GM18870 (cell line): ENCODE results near the gene LNPK.
"Not testable (repeated sequence)": the region's sequence is repeated elsewhere in the genome, so short reads cannot be mapped to it uniquely, and the experiment has no call there.

Experiments used
- ATAC-seq: cut with Tn5 transposase; IDR thresholded peaks from one replicate; pipeline ENCODE4 v1.9.1; 2021; ENCODE audit warnings: moderate library complexity; ENCODE audit not compliant: unreplicated experiment

The LNPK gene, protein sequence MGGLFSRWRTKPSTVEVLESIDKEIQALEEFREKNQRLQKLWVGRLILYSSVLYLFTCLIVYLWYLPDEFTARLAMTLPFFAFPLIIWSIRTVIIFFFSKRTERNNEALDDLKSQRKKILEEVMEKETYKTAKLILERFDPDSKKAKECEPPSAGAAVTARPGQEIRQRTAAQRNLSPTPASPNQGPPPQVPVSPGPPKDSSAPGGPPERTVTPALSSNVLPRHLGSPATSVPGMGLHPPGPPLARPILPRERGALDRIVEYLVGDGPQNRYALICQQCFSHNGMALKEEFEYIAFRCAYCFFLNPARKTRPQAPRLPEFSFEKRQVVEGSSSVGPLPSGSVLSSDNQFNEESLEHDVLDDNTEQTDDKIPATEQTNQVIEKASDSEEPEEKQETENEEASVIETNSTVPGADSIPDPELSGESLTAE

DNA sequence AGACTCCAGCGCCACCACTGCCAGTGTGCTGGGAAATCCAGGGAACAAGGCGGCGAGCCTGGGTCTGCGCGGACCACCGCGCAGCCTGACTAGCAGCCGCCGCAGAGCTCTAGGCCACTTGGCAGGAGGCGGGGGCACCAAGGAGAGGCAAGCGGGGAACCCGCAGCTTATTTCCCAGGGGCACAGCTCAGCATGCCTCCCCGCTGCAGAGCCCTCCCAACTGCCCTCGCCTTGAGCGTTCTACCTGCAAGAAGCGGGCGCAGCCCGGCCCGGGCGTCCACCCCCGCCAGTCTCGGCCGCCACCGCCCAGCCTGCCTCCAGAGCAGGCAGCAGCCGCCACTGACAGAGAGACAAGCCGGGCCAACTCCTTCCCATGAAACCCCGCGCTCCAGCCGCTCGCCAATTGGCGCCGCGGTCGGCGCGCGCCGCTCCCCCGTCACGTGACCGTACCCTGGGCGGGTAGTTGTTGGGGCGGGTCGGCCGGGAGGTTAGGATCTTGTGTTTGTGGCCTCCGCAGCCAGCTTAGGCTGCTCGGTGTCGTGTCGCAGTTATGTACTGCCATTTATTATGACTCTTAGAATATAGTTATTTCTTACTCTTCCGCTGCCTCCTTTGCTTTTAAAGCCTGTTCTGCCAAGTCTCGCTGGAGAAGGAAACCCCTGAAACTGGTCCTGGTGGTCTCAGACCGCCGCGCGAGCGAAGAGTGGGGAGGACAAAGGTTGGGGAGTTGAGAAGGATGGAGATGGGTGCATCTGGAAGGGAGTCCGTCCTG, at the start of gene LNPK:
Gene LNPK, minus strand, starts transcription at position 352 of the 772 bp plus-strand sequence. CDS start 6,683 bp downstream, outside the sequence.
- peak; percentile 90 for ATAC-seq

DNA sequence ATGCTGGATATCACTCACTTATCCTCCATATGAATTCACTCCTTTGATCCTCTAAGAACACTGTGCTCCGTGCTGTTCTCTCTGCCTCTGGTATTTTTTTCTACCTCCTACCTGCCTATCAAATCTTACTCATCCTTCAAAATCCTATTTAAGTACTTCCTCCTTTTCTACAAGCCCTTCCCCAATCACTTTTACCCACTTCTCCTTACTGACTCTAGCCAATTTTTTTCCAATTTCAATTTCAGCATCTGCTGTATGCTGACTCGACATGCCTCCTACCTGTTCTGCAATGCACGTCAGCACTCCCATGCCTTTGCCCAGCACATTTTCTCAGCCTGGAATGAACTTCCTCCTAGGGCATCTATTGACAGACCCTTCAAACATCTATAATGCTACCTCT, 37.3 kb upstream of the LNPK start:
- no peak for ATAC-seq

DNA sequence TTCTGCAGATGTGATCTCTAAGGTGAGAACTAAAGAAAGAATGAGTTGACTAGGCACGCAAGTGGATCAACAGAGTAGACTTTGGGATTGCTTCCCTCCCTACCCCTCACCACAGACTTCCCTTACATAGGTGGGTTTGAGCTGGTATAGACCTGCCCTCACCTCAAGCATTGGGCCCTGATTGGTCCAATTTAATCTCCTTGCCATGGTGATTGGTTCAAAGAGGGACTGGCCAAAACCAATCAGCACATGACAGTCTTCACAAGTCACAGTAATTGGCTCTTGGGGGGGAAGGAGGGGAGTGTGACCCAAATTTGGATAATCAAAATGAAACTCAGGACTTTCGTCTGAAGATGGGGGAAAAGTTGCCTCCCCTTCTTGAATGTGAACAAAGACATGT, 36.6 kb upstream of the LNPK start:
- ATAC-seq = no peak

DNA sequence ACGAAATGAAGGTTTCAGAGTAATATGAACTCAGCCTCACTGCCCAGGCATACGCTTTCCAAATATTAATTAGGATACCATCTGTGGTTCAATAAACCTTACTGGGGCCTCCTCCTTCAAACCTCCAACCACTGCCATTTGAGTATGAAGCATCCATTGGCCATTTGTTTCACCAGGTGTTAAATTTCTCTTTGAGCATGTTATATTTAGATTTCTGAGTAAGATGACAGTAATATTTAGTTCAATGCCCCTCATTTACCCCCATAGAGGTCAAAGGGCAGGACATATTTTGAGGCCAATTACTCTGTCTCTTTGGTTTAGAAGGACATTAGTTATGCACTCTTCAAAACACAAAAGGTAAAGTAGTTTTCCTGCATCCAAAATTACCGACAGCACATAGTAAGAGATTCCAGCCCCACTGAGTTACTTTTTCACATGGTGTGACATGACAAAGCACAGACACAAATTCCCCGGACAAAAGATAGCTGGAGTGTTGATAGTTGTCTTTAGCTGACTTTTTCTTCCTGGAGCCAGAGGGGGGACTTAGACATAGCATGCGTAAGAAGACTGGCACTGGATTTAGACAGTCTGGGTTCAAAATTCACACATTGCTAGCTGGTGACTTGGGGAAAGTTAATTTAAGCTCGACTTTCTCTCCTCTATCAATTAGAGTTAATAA, 33.1 kb upstream of the LNPK start:
- no peak for ATAC-seq

- no peak for ATAC-seq
Measured at GRCh38 chr2:176027806-176028205, 25.7 kb upstream of the LNPK start.

DNA sequence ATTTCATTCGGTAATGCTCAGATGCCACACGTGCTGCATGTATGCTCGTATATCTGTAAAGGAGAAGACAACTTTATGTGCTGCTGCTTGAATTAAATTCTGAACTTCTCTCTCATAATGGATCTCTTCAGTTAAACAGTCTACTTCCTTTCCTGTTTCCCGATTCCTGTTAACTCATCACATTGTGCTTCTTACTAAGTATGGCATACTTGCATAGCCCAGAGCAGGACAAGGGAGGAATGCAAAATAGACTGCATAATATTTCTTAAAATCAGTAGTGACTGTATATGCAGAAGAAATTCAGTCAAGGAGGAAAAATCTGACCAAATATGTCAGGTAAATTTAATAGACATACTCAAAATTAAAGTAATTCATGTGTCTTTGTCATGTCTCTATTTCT, 23.9 kb upstream of the LNPK start:
- ATAC-seq = no peak

DNA sequence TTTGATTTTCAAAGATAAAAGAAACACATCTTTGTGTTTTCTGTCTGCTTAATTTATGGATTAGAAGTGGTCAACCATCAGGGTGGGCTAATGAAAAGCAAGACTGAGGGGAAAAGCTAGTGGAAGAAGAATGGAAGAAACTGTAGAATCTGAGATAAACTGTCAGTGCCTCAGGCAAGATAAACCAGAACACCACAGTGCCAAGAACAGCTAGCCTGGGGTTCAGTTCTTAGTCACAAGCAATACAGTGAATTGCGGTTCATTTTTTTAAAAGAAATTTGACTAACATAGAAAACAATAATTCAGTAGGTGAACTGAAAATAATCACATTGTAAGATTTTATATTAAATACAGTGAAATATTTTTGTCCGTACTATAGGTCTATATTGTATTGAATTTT, 22.0 kb upstream of the LNPK start:
- ATAC-seq = no peak

GRCh38 chr2:176022048-176022447, 20.0 kb upstream of the LNPK start:
- no peak for ATAC-seq

GRCh38 chr2:176020400-176020799, 18.3 kb upstream of the LNPK start:
- ATAC-seq = no peak

DNA sequence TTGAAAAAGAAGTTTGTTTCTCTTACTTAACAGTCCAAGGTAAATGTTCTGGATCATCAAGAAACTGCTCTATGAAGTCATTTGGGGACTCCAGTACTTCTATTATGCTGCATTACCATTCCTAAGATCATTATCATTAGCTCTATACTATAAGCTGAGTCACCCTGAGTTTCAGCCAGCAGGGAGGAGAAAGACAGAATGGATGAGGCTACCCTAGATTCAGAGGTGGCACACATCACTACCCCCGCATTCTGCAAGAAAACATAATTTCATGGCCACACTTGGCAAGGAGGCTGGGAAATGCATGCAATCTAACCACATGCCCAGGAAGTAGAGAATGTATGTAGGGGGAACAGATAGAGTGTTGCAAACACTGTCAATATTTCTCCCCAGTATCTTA, 16.6 kb upstream of the LNPK start:
- ATAC-seq = no peak

- ATAC-seq = no peak
Measured at GRCh38 chr2:176009445-176009844, 7.4 kb upstream of the LNPK start.

- no peak for ATAC-seq
Measured at GRCh38 chr2:176004934-176005333, 2.9 kb upstream of the LNPK start.

- no peak for ATAC-seq
Measured at GRCh38 chr2:176003958-176004357, 1.9 kb upstream of the LNPK start.

- no peak for ATAC-seq
Measured at GRCh38 chr2:176002688-176003210, 682 bp upstream of the LNPK start.

GRCh38 chr2:176001281-176001915, 669 bp downstream of the LNPK start:
- ATAC-seq = peak; percentile 49

- ATAC-seq = no peak
Measured at GRCh38 chr2:175999283-175999819, 2.7 kb downstream of the LNPK start.

GRCh38 chr2:175990099-175990498, 12.0 kb downstream of the LNPK start:
- ATAC-seq = no peak

GRCh38 chr2:175987126-175987525, 14.9 kb downstream of the LNPK start:
- ATAC-seq = not testable (repeated sequence)

- no peak for ATAC-seq
Measured at GRCh38 chr2:175984846-175985245, 17.2 kb downstream of the LNPK start.

- no peak for ATAC-seq
Measured at GRCh38 chr2:175981551-175981950, 20.5 kb downstream of the LNPK start.
